ENCODE data around the gene ID2. TPM values are rescaled to one million over a fixed set of nuclear protein-coding genes. Genes with fewer than 3 reads are reported as not detected.

The ID2 gene
- total RNA-seq, 1 experiment from 2014 or later: 48.6 TPM

GRCh38 chr2:8721410-8721809 is 39.6 kb downstream of the ID2 start:
- no peaks in the 10 kb centered on the region; a peak in 1 of 4 replicates for H3K4me1 Mint-ChIP-seq
- H3K9me3 Mint-ChIP-seq: no peaks in the 10 kb centered on the region
- no CpG with 5 or more reads among the region's 3 CpGs for WGBS (ENCODE audit: extremely low coverage, insufficient read length, low lambda C conversion rate)
- H3K27ac Mint-ChIP-seq: no peak overlapping the region; a peak in 1 of 7 replicates
- no peaks in the 10 kb centered on the region for H3K9me3 ChIP-seq (ENCODE audit: control insufficient read depth, low read depth, low read length)
- no peak overlapping the region for H2BK120ac ChIP-seq (ENCODE audit: low read depth, low read length, poor library complexity, severe bottlenecking)
- no peaks in the 10 kb centered on the region for H3K23me2 ChIP-seq (ENCODE audit: insufficient read length, low read depth, low read length, poor library complexity, severe bottlenecking)
- no peak overlapping the region for H2AFZ ChIP-seq (ENCODE audit: low read length)
- no peak overlapping the region for H3K4me2 ChIP-seq (ENCODE audit: insufficient read depth, insufficient read length, low read length)
- no peak overlapping the region for H2BK12ac ChIP-seq (ENCODE audit: insufficient read length, low read depth, low read length)
- H4K5ac ChIP-seq (ENCODE audit: insufficient read length, low read depth, low read length): no peak overlapping the region
- no peaks in the 10 kb centered on the region for H3K79me1 ChIP-seq (ENCODE audit: insufficient read depth, low read depth, low read length, poor library complexity, severe bottlenecking)
- H3K27me3 ChIP-seq (ENCODE audit: insufficient read depth, low read length): no peaks in the 10 kb centered on the region
- no peak overlapping the region for H2BK15ac ChIP-seq (ENCODE audit: low read depth, low read length)
- H3K23ac ChIP-seq (ENCODE audit: insufficient read length, low read depth, low read length): no peak overlapping the region
- no peak overlapping the region for H3K18ac ChIP-seq (ENCODE audit: insufficient read length, low read depth, low read length)
- no peak overlapping the region for H2BK20ac ChIP-seq (ENCODE audit: low read depth, low read length, poor library complexity, severe bottlenecking)
- no peak overlapping the region for H3K4me3 Mint-ChIP-seq
- no peak overlapping the region for H3K14ac ChIP-seq (ENCODE audit: insufficient read depth, low read length)
- H2AK5ac ChIP-seq (ENCODE audit: insufficient read length, low read length): no peak overlapping the region
- H3K4ac ChIP-seq (ENCODE audit: low read depth, low read length): no peak overlapping the region
- H3K36me3 Mint-ChIP-seq (ENCODE audit: insufficient read depth in 1 of 3, low read depth in 3 of 3): no peaks in the 10 kb centered on the region; a peak in 1 of 7 replicates
- H3K79me2 ChIP-seq (ENCODE audit: insufficient read depth, low read length): no peaks in the 10 kb centered on the region
- H3K27me3 Mint-ChIP-seq (ENCODE audit: low read depth): no peaks in the 10 kb centered on the region
- H3K9ac ChIP-seq (ENCODE audit: extremely low read depth, insufficient read length, low read length): no peak overlapping the region
- no peak overlapping the region for H2BK5ac ChIP-seq (ENCODE audit: insufficient read length, low read length)
- DNase-seq: no peak
- H3K27ac ChIP-seq (ENCODE audit: insufficient read length, low read depth, low read length): no peak overlapping the region
- H4K8ac ChIP-seq (replicated peaks; ENCODE audit: insufficient read length, low read depth, low read length): no peak overlapping the region
- no peak overlapping the region for H3K56ac ChIP-seq (ENCODE audit: insufficient read length, low read depth, low read length)
- no peaks in the 10 kb centered on the region for H4K20me1 ChIP-seq (ENCODE audit: control insufficient read depth, insufficient read depth, insufficient read length)
- no peak overlapping the region for H4K91ac ChIP-seq (ENCODE audit: insufficient read length, low read depth, low read length)
- no peaks in the 10 kb centered on the region for H3K4me1 ChIP-seq (ENCODE audit: insufficient read depth, low read length)
- no peak overlapping the region for H3T11ph ChIP-seq (ENCODE audit: low read length)
- no peak for TF ChIP-seq CTCF (conservative IDR thresholded peaks at IDR 0.05)
